ENCODE results near the gene PVALEF. TPM values are rescaled to one million over a fixed set of nuclear protein-coding genes. Genes with fewer than 3 reads are reported as not detected.
"Not testable (repeated sequence)": the region's sequence is repeated elsewhere in the genome, so short reads cannot be mapped to it uniquely, and the experiment has no call there.

Gene PVALEF
- total and polyA plus RNA-seq, 11 donors = not detected

- H3K4me3 ChIP-seq = peak overlapping the region; percentile 55 to 96 (median 80)
- peaks cover 0 to 12% (median 0%) of the 10 kb centered on the region in 12 donors for H3K9me3 ChIP-seq
- intact Hi-C loops (cut with DNase I) = no loop called here
- ATAC-seq = peak in 2 of 4 donors; percentile 3 to 5
- no peaks in the 10 kb centered on the region for H3K27me3 ChIP-seq
- 0 to 1% (median 0%) methylated on average over 2 to 30 of the region's 30 CpGs for WGBS, 4 donors
- peak overlapping the region in 5 of 12 donors; percentile 11 to 58 (median 45) for H3K27ac ChIP-seq
- no peak for TF ChIP-seq CTCF (IDR thresholded peaks at IDR 0.05)
- TF ChIP-seq POLR2A (IDR thresholded peaks at IDR 0.05) = no peak
- H3K4me1 ChIP-seq = peaks cover 6 to 25% (median 18%) of the 10 kb centered on the region in 12 donors
- DNase-seq = no peak
- H3K36me3 ChIP-seq = peaks cover 0 to 12% (median 3%) of the 10 kb centered on the region in 9 donors
Measured at GRCh38 chr17:81222620-81222905, 57.3 kb downstream of the PVALEF start.

GRCh38 chr17:81222906-81223761, 57.8 kb downstream of the PVALEF start, which contains the start of gene CEP131:
Gene CEP131 (minus strand): TSS chr17:81222965. CDS start chr17:81220056, 2,909 bp downstream.
- ATAC-seq = peak; percentile 99 to 100 (median 99)
- TF ChIP-seq POLR2A (IDR thresholded peaks at IDR 0.05) = peak in 1 of 2 donors; percentile 50
- no peak for TF ChIP-seq CTCF (IDR thresholded peaks at IDR 0.05)
- intact Hi-C loops (cut with DNase I) = no loop called here
- Histone ChIP-seq H3K27me3 (no peaks in the 10 kb centered on the region), H3K36me3 (peaks cover 0 to 12% (median 3%) of the 10 kb centered on the region in 9 donors), H3K4me1 (peaks cover 6 to 25% (median 18%) of the 10 kb centered on the region in 12 donors), H3K9me3 (peaks cover 0 to 12% (median 0%) of the 10 kb centered on the region in 12 donors), H3K4me3 (peak within 1 kb of the TSS; percentile 55 to 96 (median 80)), H3K27ac (peak within 1 kb of the TSS in 6 of 12 donors; percentile 11 to 58 (median 46))
- 1 to 3% (median 2%) methylated on average over 34 to 79 of the region's 79 CpGs for WGBS, 4 donors
- DNase-seq = peak; percentile 99 to 100 (median 100)

- no peak for TF ChIP-seq CTCF (IDR thresholded peaks at IDR 0.05)
- no peak for TF ChIP-seq POLR2A (IDR thresholded peaks at IDR 0.05)
- Histone ChIP-seq H3K27me3 (no peaks in the 10 kb centered on the region), H3K9me3 (peaks cover 0 to 12% (median 0%) of the 10 kb centered on the region in 12 donors), H3K4me1 (peaks cover 6 to 25% (median 18%) of the 10 kb centered on the region in 12 donors), H3K36me3 (peaks cover 0 to 12% (median 3%) of the 10 kb centered on the region in 9 donors), H3K4me3 (peak overlapping the region in 9 of 12 donors; percentile 60 to 94 (median 82)), H3K27ac (peak overlapping the region in 5 of 12 donors; percentile 11 to 58 (median 31))
- intact Hi-C loops (cut with DNase I) = no loop called here
- DNase-seq (peak in 1 of 5 donors; percentile 58), ATAC-seq (no peak)
- WGBS, 4 donors = 32 to 56% (median 40%) methylated on average over 11 of the region's 11 CpGs
Measured at GRCh38 chr17:81223762-81224130, 58.4 kb downstream of the PVALEF start.

GRCh38 chr17:81227630-81228029, 62.3 kb downstream of the PVALEF start:
- H3K4me3 ChIP-seq; intact Hi-C loops (cut with DNase I); ATAC-seq; H3K27me3 ChIP-seq; DNase-seq: not testable (repeated sequence)
- 60 to 67% (median 64%) methylated on average over 2 of the region's 2 CpGs for WGBS, 4 donors
- H3K36me3 ChIP-seq = peaks cover 0 to 42% (median 27%) of the 10 kb centered on the region in 9 donors
- peaks cover 0 to 12% (median 0%) of the 10 kb centered on the region in 12 donors for H3K9me3 ChIP-seq
- H3K27ac ChIP-seq = peak overlapping the region in 1 of 12 donors; percentile 54
- peaks cover 0 to 18% (median 5%) of the 10 kb centered on the region in 12 donors for H3K4me1 ChIP-seq

All from heart left ventricle (tissue), 16 donors.